GM12873 (cell line): ENCODE results near the gene OCA2.

Experiments
- CTCF ChIP-seq: IDR thresholded peaks from 2 replicates; pipeline ENCODE4 v1.5.1; 2012; ENCODE audit warnings: low read depth, mild to moderate bottlenecking, moderate library complexity, low read length, control low read depth; ENCODE audit not compliant: insufficient read depth; ENCODE audit errors: missing control alignments

Gene OCA2

GRCh38 chr15:27774191-27774590, 324.9 kb downstream of the OCA2 start:
- TF ChIP-seq CTCF, result no peak

GRCh38 chr15:27771892-27772291, 327.2 kb downstream of the OCA2 start:
- TF ChIP-seq CTCF, result no peak

- TF ChIP-seq CTCF, result no peak
These were observed 328.2 kb downstream of the OCA2 start for GRCh38 chr15:27770769-27771554.

GRCh38 chr15:27770086-27770607, 329.0 kb downstream of the OCA2 start:
- TF ChIP-seq CTCF, result no peak

- TF ChIP-seq CTCF, result no peak
These were observed 329.5 kb downstream of the OCA2 start for GRCh38 chr15:27769652-27770051.

GRCh38 chr15:27768732-27769475, 330.2 kb downstream of the OCA2 start:
- TF ChIP-seq CTCF, result no peak

GRCh38 chr15:27767918-27768640, 331.0 kb downstream of the OCA2 start:
- TF ChIP-seq CTCF, result no peak
